ENCODE results near the gene MAST2.

DNA sequence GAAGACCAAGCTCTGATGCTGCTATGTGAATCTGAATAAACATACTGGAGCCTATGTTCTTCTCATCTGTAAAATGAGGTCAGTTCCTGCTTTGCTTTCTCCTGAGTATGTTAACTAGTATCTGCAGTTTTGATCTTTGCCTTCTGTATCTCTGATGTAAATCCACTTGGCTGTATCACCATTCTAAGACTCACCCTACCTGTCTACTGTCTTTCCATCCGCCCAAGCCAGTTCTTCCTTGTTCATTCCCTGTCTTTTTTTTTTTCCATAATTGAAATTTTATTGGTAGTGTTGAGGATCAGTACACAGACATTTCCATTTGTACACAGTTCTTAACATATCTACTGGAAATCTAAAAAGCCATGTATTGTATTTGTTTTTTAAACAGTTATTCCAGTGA is 31.3 kb downstream of the MAST2 start:
- TF ChIP-seq, protein P1, sequence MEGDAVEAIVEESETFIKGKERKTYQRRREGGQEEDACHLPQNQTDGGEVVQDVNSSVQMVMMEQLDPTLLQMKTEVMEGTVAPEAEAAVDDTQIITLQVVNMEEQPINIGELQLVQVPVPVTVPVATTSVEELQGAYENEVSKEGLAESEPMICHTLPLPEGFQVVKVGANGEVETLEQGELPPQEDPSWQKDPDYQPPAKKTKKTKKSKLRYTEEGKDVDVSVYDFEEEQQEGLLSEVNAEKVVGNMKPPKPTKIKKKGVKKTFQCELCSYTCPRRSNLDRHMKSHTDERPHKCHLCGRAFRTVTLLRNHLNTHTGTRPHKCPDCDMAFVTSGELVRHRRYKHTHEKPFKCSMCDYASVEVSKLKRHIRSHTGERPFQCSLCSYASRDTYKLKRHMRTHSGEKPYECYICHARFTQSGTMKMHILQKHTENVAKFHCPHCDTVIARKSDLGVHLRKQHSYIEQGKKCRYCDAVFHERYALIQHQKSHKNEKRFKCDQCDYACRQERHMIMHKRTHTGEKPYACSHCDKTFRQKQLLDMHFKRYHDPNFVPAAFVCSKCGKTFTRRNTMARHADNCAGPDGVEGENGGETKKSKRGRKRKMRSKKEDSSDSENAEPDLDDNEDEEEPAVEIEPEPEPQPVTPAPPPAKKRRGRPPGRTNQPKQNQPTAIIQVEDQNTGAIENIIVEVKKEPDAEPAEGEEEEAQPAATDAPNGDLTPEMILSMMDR (IDR thresholded peaks at IDR 0.05), result no peak
- no peak for TF ChIP-seq POLR2A (IDR thresholded peaks at IDR 0.05)
